NCI-H1930 (cell line): ENCODE measurements around the gene SARS2.
A peak's percentile ranks its signal among the peaks of the same experiment; 100 is the strongest.
"Not testable (repeated sequence)": the region's sequence is repeated elsewhere in the genome, so short reads cannot be mapped to it uniquely, and the experiment has no call there.

Experiments
- DNase-seq, 2 experiments: peaks; one replicate each; lab custom pipeline; 2025; lab: John Stamatoyannopoulos, UW

Gene SARS2

DNA sequence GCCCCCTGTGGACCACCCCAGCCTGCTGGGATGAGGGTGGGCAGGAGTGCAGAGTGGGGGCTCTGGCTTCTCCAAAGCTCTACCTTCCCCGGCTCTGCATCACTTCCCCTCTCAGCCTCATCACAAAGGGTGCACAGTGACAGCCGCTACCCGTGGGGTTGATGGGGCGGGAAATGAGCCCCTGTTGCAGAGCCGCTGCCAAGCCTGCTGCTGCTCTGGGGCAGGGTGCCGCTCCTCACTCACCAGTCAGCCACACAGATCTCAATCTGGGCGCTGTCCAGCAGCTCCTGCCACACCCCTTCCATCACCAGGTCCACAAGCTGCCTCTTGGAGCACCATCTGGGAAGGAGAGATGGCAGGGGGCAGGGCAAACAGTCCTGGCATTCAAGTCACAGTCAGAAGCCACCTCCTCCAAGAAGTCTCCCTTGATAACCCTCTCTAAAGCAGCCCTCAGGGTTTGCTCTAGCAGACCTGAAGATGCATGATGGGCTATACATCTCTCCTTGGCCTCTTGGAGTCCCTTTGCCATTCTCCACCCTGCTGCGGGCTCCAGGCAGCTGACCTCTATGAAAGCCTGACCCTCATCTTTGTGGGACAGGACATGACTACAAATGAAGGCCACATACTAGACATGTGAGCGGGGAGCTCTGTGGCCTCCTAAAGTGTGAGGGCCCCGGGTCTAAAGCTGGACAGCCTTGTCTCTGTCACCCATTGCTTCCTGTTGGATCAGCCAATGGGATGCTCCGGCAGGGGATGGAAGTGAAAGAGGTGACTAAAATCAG lies 15.9 kb upstream of the SARS2 start:
- DNase-seq, result no peak

DNA sequence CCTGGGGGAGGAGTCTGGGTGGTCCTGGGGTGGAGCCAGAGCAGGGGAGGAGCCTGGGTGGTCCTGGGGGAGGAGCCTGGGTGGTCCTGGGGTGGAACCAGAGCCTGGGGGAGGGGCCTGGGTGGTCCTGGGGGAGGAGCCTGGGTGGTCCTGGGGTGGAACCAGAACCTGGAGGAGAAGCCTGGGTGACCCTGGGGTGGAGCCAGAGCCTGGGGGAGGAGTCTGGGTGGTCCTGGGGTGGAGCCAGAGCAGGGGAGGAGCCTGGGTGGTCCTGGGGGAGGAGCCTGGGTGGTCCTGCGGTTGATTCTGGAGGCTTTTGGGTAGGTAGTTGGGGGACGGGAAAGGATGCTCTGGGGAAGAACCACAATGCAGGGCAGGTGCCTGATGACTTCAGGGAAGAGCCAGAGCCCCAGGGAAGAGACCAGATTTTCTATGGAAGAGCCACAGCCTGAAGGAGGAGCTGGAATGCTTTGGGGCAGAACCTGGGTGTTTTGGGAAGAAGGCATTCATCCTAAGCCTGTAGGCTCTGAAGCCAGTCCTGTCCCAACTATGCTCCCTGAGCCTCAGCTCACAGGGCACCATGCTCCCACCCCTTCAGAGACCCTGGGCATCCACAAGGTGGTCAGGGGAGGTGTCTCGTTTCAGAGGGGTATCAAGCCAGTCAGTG lies 15.1 kb upstream of the SARS2 start:
- no peak for DNase-seq

DNA sequence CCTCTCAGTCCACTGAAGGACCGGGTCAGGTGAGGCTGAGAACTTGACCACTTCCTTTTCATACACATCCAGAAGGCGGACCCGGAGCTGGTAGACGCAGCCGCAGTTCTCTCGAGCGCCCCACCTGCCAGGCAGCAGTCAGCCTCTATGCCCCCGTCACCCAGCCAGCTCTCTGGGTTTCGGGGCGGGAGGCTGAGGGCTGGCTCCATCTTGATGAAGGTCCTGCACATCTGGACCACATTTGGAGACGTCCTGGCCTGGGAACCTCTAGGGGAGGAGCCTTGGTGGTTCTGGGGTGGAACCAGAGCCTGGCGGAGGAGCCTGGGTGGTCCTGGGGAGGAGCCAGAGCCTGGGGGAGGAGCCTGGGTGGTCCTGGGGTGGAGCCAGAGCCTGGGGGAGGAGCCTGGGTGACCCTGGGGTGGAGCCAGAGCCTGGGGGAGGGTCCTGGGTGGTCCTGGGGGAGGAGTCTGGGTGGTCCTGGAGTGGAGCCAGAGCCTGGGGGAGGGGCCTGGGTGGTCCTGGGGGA lies 14.5 kb upstream of the SARS2 start:
- DNase-seq, result no peak

DNA sequence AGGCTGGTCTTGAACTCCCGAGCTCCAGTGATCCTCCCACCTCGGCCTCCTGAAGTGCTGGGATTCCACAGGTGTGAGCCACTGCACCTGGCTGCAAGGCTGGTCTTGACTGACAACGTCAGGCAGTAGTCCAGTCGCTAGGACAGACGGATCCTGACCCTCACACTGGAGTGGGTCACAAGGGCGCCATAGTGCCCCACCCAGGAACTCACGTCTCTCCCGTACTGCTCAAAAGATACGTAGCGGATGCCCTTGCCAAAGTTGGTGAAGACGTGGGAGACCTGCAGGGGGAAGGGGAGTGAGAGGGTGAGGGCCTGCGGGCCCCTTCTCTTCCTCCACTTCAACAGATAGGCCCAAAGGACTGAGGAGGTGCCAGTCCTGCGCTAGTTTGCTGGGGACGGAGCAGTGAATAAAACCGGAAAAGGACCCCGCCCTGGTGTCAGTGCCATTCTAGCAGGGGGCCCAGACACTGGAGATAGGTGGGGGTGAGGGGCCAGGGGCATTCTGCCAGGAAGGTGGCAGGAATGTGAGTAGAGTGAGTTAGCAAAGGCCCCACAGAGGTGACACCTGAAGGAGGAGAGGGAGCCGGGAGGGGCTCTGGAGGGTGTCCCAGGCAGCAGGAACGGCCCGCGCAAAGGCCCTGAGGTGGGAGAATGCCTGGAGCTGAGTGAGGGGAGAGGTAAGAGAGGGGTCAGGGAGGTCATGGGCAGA lies 12.1 kb upstream of the SARS2 start:
- no peak for DNase-seq

DNA sequence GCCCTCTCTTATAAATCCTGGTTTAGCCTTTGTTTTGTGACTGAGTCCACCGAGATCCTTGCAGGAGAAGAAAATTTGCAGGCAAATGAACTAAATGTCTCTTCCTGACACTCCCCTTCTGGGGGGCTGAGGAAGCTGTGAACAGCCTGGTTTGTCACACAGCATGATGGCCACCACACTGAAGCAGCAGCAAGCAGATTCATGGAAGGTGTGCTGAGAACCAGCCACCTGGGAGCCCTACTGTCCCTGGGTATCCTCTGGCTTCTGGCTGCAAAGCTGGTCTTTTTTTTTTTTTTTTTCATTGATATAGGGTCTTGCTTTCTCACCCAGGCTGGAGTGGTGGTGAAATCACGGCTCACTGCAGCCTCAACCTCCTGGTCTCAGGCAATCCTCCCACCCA lies 11.4 kb upstream of the SARS2 start:
- no peak for DNase-seq

DNA sequence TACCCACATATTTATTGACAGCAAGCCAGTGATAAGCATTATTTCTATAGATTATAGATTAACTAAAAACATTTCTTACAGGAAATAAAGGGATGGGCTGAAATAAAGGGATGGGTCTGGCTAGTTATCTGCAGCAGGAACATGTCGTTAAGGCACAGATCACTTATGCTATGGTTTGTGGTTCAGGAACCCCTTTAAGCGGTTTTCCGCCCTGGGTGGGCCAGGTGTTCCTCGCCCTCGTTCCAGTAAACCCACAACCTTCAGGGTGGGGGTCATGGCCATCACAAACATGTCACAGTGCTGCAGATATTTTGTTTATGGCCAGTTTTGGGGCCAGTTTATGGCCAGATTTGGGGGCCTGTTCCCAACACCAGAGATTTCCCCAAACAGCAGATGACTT lies 10.9 kb upstream of the SARS2 start:
- not testable (repeated sequence) for DNase-seq

GRCh38 chr19:38939957-38940356 lies 9.4 kb upstream of the SARS2 start:
- DNase-seq, result no peak

GRCh38 chr19:38933544-38933943 lies 3.0 kb upstream of the SARS2 start:
- DNase-seq, result no peak

GRCh38 chr19:38932425-38933179 lies 2.0 kb upstream of the SARS2 start:
- peak in 1 of 2 experiments; percentile 18 for DNase-seq

DNA sequence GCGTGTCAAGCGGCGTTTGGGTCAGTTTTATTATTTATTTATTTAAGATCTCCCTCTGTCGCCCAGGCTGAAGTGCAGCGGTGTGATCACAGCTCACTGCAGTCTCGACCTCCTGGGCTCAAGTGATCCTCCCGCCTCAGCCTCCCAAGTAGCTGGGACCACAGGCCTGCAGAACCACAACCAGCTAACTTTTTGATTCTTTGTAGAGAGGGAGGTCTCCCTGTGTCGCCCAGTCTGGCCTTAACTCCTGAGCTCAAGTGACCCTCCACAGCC lies 894 bp upstream of the SARS2 start:
- DNase-seq, result no peak

DNA sequence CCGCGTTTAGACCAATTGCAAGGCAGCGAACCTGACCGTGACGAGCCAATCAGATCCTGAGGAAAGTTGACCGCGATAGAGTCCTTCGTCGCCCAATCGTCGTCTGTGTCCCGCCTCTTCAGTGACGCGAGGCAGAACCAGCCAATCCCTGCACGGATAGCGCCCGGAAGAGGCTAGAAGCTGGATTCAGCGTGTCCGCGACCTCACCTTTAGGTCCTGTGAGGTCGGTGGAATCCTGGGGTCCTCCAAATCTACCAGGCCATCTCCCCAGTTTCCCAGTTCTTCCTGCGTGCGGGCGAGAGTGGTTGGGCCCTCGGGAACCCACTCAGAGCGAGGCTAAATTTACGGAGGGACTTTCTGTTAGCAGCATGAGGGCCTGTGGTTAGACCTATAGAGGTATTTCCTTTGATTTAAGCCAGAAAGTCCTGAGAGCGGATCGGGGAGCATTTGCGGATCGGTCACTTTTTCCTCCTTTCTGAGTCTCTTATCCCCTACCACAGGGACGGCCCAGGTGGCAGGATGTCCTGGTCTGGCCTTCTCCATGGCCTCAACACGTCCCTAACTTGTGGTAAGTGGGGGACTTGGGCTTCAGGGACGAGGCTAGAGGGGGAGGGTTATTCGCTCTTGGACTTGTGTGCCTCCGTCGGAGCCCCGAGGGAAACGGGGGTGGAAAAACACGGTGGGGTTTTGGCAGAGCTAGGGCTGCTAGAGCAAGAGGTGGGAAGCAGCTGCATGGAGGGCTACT lies 385 bp upstream of the SARS2 start, which contains the start of gene MRPS12:
MRPS12 (plus strand) TSS at position 169 of the 745 bp plus-strand sequence; CDS start at position 520, 351 bp downstream.
- peak; percentile 99 for DNase-seq

DNA sequence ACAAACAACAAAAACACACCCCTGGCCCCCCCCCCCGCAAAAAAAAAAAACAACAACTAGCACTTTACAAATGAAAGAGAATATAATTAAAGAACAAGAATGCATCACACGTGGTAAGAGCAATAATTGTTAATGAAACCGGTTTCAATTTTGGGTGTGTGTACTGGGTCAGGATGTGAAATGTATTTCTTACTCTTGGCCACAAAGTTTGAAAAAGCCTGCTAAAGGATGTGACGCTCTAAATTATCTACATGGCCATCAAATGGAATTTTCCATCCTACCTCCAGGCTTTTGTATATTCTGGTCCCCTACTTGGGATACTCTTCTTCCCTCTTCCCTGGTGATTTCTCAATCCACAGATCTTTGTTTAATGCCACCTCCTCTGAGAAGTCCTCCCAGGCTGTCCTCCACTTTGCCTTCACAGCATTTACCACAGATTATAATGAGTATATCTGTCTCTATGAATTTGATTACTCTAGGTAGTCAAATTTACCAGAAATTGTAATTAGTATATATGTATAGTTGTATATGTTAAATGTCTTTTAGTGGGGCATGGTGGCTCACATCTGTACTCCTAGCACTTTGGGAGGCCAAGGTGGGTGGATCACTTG lies 2.1 kb downstream of the SARS2 start:
- DNase-seq, result no peak

DNA sequence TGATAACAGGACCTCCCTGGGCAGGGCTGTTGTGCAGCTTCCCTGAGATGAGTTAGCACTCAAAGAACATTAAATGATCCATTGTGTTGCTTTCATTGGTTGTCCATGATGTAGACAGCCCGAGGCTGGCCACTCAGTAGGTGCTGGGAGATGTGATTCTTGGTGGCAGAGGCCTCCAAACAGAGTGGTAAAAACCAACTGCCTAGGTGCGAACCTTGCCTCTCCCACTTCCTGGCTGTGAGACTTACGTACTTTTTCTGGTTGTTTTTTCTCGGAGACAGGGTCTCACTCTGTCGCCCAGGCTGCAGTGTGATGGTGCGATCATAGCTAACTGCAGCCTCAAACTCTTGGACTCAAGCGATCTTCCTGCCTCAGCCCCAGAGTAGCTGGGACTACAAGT lies 6.2 kb downstream of the SARS2 start:
- DNase-seq, result no peak

GRCh38 chr19:38922482-38922881 lies 8.1 kb downstream of the SARS2 start:
- no peak for DNase-seq

GRCh38 chr19:38921420-38922274 lies 8.9 kb downstream of the SARS2 start:
- DNase-seq, result no peak

- no peak for DNase-seq
These were observed 9.8 kb downstream of the SARS2 start for GRCh38 chr19:38920602-38921419.

GRCh38 chr19:38919837-38920601 lies 10.5 kb downstream of the SARS2 start:
- no peak for DNase-seq

- DNase-seq, result no peak
These were observed 12.0 kb downstream of the SARS2 start for GRCh38 chr19:38918526-38918925.
